GM18873 (cell line): ENCODE measurements around the gene ZNF75A.

Experiments used
- ATAC-seq: cut with Tn5 transposase; IDR thresholded peaks from one replicate; pipeline ENCODE4 v1.9.1; 2021; ENCODE audit warnings: mild to moderate bottlenecking, moderate library complexity, moderate number of reproducible peaks; ENCODE audit not compliant: unreplicated experiment, low FRiP score

ZNF75A gene

GRCh38 chr16:3362931-3363330 lies 57.6 kb downstream of the ZNF75A start:
- ATAC-seq: no peak

- no peak for ATAC-seq
Observed at GRCh38 chr16:3363793-3364192, 58.5 kb downstream of the ZNF75A start.

DNA sequence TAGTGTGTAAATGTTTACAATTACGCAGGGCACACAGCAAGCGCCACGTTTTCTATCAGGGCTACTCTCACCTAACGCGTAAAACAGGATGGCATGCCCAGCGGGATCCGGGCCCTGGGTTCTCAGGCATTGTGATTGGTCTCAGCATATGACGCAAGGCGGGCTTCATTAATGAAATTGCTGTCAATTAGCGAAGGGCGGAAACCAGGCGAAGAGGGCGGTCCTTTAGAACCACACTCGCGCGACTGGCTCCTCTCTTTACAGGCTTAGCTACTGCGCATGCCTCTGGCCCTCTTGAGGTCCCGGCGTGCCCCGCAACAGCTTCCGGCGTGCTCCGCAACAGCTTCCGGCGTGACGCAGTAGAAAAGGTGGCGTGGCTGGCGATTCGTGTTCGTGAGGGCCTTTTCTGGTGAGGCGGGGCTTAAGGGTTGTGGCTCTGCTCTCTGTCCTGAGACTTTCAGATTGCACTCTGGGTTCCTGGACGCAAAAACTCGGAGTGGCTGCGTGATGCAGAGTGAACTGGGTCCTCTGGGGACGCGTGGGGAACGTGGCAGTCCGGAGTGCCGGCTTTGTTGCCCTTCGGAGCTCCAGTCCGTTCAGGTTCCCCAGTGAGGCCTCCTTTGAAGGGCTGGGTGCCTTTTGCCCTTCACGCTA lies 59.6 kb downstream of the ZNF75A start:
- no peak for ATAC-seq
